ENCODE data around the gene CABP7. TPM values are rescaled to one million over a fixed set of nuclear protein-coding genes. Genes with fewer than 3 reads are reported as not detected.

CABP7 gene
- total and polyA plus RNA-seq, 2 experiments from 2014 or later, result 0.06 to 0.24 TPM

DNA sequence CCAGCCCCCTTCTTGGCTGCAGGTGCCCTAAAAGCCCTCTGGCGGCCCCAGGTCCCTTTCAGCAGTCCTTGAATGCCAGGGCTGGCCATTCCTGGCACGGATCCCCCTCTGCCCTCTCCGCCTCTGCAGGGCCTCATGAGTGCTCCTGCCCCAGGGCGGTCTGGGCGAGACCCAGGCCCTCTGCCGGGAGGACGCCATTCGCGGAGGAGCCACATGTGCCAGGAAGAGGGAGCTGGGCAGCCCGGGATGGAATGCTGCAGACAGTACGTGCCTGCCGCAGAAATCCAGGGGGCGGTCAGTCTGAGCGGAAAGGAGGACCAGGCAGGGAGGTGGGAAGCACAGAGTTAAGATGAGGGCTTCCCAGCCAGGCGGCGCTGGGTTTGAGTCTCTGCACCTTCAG lies 2.8 kb downstream of the CABP7 start:
- peaks cover 46% of the 10 kb centered on the region for H3K27me3 ChIP-seq (ENCODE audit: insufficient read depth)
- TF ChIP-seq, protein P1, sequence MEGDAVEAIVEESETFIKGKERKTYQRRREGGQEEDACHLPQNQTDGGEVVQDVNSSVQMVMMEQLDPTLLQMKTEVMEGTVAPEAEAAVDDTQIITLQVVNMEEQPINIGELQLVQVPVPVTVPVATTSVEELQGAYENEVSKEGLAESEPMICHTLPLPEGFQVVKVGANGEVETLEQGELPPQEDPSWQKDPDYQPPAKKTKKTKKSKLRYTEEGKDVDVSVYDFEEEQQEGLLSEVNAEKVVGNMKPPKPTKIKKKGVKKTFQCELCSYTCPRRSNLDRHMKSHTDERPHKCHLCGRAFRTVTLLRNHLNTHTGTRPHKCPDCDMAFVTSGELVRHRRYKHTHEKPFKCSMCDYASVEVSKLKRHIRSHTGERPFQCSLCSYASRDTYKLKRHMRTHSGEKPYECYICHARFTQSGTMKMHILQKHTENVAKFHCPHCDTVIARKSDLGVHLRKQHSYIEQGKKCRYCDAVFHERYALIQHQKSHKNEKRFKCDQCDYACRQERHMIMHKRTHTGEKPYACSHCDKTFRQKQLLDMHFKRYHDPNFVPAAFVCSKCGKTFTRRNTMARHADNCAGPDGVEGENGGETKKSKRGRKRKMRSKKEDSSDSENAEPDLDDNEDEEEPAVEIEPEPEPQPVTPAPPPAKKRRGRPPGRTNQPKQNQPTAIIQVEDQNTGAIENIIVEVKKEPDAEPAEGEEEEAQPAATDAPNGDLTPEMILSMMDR (conservative IDR thresholded peaks at IDR 0.05; ENCODE audit: low read depth in 2 of 2), result no peak
- no peak for TF ChIP-seq EZH2phosphoT487 (IDR thresholded peaks at IDR 0.05; ENCODE audit: unreplicated experiment)
- no peak for TF ChIP-seq ZNF331 (CRISPR knock-in tag; IDR thresholded peaks at IDR 0.05; ENCODE audit: low read depth)
- no peak for TF ChIP-seq EZH2 (IDR thresholded peaks at IDR 0.05; ENCODE audit: low read depth, unreplicated experiment)
- no peak for TF ChIP-seq JUNB (IDR thresholded peaks at IDR 0.05; ENCODE audit: unreplicated experiment)
- TF ChIP-seq CREB1 (CRISPR knock-in tag; IDR thresholded peaks at IDR 0.05; ENCODE audit: low read depth), result no peak
- TF ChIP-seq, protein P2, sequence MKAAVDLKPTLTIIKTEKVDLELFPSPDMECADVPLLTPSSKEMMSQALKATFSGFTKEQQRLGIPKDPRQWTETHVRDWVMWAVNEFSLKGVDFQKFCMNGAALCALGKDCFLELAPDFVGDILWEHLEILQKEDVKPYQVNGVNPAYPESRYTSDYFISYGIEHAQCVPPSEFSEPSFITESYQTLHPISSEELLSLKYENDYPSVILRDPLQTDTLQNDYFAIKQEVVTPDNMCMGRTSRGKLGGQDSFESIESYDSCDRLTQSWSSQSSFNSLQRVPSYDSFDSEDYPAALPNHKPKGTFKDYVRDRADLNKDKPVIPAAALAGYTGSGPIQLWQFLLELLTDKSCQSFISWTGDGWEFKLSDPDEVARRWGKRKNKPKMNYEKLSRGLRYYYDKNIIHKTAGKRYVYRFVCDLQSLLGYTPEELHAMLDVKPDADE (IDR thresholded peaks at IDR 0.05), result no peak
- TF ChIP-seq NANOG (IDR thresholded peaks at IDR 0.05; ENCODE audit: borderline replicate concordance), result no peak
- TF ChIP-seq, protein P3, sequence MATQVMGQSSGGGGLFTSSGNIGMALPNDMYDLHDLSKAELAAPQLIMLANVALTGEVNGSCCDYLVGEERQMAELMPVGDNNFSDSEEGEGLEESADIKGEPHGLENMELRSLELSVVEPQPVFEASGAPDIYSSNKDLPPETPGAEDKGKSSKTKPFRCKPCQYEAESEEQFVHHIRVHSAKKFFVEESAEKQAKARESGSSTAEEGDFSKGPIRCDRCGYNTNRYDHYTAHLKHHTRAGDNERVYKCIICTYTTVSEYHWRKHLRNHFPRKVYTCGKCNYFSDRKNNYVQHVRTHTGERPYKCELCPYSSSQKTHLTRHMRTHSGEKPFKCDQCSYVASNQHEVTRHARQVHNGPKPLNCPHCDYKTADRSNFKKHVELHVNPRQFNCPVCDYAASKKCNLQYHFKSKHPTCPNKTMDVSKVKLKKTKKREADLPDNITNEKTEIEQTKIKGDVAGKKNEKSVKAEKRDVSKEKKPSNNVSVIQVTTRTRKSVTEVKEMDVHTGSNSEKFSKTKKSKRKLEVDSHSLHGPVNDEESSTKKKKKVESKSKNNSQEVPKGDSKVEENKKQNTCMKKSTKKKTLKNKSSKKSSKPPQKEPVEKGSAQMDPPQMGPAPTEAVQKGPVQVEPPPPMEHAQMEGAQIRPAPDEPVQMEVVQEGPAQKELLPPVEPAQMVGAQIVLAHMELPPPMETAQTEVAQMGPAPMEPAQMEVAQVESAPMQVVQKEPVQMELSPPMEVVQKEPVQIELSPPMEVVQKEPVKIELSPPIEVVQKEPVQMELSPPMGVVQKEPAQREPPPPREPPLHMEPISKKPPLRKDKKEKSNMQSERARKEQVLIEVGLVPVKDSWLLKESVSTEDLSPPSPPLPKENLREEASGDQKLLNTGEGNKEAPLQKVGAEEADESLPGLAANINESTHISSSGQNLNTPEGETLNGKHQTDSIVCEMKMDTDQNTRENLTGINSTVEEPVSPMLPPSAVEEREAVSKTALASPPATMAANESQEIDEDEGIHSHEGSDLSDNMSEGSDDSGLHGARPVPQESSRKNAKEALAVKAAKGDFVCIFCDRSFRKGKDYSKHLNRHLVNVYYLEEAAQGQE (IDR thresholded peaks at IDR 0.05; ENCODE audit: unreplicated experiment), result no peak
- TF ChIP-seq ZNF114 (CRISPR knock-in tag; IDR thresholded peaks at IDR 0.05), result no peak
- TF ChIP-seq, protein P4, sequence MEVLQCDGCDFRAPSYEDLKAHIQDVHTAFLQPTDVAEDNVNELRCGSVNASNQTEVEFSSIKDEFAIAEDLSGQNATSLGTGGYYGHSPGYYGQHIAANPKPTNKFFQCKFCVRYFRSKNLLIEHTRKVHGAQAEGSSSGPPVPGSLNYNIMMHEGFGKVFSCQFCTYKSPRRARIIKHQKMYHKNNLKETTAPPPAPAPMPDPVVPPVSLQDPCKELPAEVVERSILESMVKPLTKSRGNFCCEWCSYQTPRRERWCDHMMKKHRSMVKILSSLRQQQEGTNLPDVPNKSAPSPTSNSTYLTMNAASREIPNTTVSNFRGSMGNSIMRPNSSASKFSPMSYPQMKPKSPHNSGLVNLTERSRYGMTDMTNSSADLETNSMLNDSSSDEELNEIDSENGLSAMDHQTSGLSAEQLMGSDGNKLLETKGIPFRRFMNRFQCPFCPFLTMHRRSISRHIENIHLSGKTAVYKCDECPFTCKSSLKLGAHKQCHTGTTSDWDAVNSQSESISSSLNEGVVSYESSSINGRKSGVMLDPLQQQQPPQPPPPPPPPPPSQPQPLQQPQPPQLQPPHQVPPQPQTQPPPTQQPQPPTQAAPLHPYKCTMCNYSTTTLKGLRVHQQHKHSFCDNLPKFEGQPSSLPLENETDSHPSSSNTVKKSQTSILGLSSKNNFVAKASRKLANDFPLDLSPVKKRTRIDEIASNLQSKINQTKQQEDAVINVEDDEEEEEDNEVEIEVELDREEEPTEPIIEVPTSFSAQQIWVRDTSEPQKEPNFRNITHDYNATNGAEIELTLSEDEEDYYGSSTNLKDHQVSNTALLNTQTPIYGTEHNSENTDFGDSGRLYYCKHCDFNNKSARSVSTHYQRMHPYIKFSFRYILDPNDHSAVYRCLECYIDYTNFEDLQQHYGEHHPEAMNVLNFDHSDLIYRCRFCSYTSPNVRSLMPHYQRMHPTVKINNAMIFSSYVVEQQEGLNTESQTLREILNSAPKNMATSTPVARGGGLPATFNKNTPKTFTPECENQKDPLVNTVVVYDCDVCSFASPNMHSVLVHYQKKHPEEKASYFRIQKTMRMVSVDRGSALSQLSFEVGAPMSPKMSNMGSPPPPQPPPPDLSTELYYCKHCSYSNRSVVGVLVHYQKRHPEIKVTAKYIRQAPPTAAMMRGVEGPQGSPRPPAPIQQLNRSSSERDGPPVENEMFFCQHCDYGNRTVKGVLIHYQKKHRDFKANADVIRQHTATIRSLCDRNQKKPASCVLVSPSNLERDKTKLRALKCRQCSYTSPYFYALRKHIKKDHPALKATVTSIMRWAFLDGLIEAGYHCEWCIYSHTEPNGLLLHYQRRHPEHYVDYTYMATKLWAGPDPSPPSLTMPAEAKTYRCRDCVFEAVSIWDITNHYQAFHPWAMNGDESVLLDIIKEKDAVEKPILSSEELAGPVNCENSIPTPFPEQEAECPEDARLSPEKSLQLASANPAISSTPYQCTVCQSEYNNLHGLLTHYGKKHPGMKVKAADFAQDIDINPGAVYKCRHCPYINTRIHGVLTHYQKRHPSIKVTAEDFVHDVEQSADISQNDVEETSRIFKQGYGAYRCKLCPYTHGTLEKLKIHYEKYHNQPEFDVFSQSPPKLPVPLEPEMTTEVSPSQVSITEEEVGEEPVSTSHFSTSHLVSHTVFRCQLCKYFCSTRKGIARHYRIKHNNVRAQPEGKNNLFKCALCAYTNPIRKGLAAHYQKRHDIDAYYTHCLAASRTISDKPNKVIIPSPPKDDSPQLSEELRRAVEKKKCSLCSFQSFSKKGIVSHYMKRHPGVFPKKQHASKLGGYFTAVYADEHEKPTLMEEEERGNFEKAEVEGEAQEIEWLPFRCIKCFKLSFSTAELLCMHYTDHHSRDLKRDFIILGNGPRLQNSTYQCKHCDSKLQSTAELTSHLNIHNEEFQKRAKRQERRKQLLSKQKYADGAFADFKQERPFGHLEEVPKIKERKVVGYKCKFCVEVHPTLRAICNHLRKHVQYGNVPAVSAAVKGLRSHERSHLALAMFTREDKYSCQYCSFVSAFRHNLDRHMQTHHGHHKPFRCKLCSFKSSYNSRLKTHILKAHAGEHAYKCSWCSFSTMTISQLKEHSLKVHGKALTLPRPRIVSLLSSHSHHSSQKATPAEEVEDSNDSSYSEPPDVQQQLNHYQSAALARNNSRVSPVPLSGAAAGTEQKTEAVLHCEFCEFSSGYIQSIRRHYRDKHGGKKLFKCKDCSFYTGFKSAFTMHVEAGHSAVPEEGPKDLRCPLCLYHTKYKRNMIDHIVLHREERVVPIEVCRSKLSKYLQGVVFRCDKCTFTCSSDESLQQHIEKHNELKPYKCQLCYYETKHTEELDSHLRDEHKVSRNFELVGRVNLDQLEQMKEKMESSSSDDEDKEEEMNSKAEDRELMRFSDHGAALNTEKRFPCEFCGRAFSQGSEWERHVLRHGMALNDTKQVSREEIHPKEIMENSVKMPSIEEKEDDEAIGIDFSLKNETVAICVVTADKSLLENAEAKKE (CRISPR knock-in tag; IDR thresholded peaks at IDR 0.05), result no peak
- TF ChIP-seq POLR2AphosphoS5 (IDR thresholded peaks at IDR 0.05; ENCODE audit: low read depth), result no peak
- no peak for TF ChIP-seq STAT1 (IDR thresholded peaks at IDR 0.05; ENCODE audit: unreplicated experiment)

More for the DNA sequence above, 2.8 kb downstream of the CABP7 start:
- H2AFZ ChIP-seq, result no peak overlapping the region
- DNase-seq (ENCODE audit: low spot score) (peak; percentile 30), ATAC-seq (no peak)
- H3K4me2 ChIP-seq, result no peak overlapping the region
- Mint-ChIP-seq H3K27ac (no peak overlapping the region), H3K36me3 (ENCODE audit: low read depth) (no peaks in the 10 kb centered on the region), H3K9me3 (no peaks in the 10 kb centered on the region), H3K27me3 (ENCODE audit: insufficient read depth, low read depth, poor library complexity) (peaks cover 38% of the 10 kb centered on the region), H3K4me1 (peaks cover 13% of the 10 kb centered on the region; the same call in 2 of the 3 replicates), H3K4me3 (no peak overlapping the region)
- no peaks in the 10 kb centered on the region; the same call in 1 of the 2 replicates for H3K4me1 ChIP-seq (ENCODE audit: insufficient read depth)
- H3K79me2 ChIP-seq (replicated peaks; ENCODE audit: insufficient read depth), result no peaks in the 10 kb centered on the region
- H3K36me3 ChIP-seq (ENCODE audit: insufficient read depth), result no peaks in the 10 kb centered on the region
- H3K9me2 ChIP-seq (ENCODE audit: insufficient read depth), result no peaks in the 10 kb centered on the region
- H4K20me1 ChIP-seq (replicated peaks; ENCODE audit: insufficient read depth), result no peaks in the 10 kb centered on the region
- H3F3A ChIP-seq (replicated peaks; ENCODE audit: low read depth), result peaks cover 3% of the 10 kb centered on the region; the same call in 1 of the 2 replicates
- no peak overlapping the region for H3K4me3 ChIP-seq
- H3K27ac ChIP-seq (ENCODE audit: low read depth), result no peak overlapping the region
